ENCODE measurements around the gene ELOVL2.

ELOVL2 gene

GRCh38 chr6:10945845-10946244, 98.3 kb downstream of the ELOVL2 start:
- intact Hi-C loops (cut with DNase I; ENCODE audit: low total_unique reads) = no loop called here
- Histone ChIP-seq H3K27me3 (no peaks in the 10 kb centered on the region), H3K4me1 (no peaks in the 10 kb centered on the region), H3K36me3 (no peaks in the 10 kb centered on the region), H3K4me3 (no peak overlapping the region), H3K9me3 (peaks cover 0 to 8% (median 0%) of the 10 kb centered on the region in 3 donors), H3K27ac (no peak overlapping the region)
- TF ChIP-seq, protein P1, sequence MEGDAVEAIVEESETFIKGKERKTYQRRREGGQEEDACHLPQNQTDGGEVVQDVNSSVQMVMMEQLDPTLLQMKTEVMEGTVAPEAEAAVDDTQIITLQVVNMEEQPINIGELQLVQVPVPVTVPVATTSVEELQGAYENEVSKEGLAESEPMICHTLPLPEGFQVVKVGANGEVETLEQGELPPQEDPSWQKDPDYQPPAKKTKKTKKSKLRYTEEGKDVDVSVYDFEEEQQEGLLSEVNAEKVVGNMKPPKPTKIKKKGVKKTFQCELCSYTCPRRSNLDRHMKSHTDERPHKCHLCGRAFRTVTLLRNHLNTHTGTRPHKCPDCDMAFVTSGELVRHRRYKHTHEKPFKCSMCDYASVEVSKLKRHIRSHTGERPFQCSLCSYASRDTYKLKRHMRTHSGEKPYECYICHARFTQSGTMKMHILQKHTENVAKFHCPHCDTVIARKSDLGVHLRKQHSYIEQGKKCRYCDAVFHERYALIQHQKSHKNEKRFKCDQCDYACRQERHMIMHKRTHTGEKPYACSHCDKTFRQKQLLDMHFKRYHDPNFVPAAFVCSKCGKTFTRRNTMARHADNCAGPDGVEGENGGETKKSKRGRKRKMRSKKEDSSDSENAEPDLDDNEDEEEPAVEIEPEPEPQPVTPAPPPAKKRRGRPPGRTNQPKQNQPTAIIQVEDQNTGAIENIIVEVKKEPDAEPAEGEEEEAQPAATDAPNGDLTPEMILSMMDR (IDR thresholded peaks at IDR 0.05) = no peak
- DNase-seq = no peak

DNA sequence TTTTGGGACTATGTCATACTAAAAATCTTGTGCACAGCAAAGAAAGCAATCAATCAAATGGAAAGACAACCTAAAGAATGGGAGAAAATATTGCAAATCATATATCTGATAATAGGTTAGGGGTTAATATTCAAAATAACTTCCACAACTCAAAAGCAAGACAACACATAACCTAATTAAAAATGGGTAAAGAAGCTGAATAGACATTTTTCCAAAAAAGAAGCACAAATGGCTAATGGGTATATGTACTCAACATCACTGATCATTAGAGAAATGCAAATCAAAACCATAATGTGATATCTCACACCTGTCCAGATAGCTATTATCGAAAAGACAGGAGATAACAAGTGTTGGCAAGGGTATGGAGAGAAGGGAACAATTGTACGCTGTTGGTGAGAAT, 104.3 kb downstream of the ELOVL2 start:
- TF ChIP-seq, protein P1 (IDR thresholded peaks at IDR 0.05) = no peak
- intact Hi-C loops (cut with DNase I; ENCODE audit: low total_unique reads) = no loop called here
- Histone ChIP-seq H3K36me3 (no peaks in the 10 kb centered on the region), H3K27ac (no peak overlapping the region), H3K4me3 (no peak overlapping the region), H3K4me1 (no peaks in the 10 kb centered on the region), H3K27me3 (no peaks in the 10 kb centered on the region), H3K9me3 (peaks cover 0 to 3% (median 0%) of the 10 kb centered on the region in 3 donors)
- no peak for DNase-seq

GRCh38 chr6:10933126-10933525, 111.0 kb downstream of the ELOVL2 start:
- Histone ChIP-seq H3K36me3 (no peaks in the 10 kb centered on the region), H3K27ac (no peak overlapping the region), H3K27me3 (no peaks in the 10 kb centered on the region), H3K4me3 (no peak overlapping the region), H3K9me3 (no peaks in the 10 kb centered on the region), H3K4me1 (no peaks in the 10 kb centered on the region)
- no peak for DNase-seq
- intact Hi-C loops (cut with DNase I; ENCODE audit: low total_unique reads) = no loop called here
- TF ChIP-seq, protein P1 (IDR thresholded peaks at IDR 0.05) = no peak

Data from tibial artery (tissue), 4 donors.